Vein endothelial cell (primary cell): ENCODE results near the gene CCDC8. TPM values are rescaled to one million over a fixed set of nuclear protein-coding genes. Genes with fewer than 3 reads are reported as not detected.

Experiments used
- total RNA-seq: library from RNA; depleted of rRNA; stranded (reverse); fragments of >200 nt; gene quantifications from 2 replicates; pipeline ENCODE4 v1.2.3, GENCODE V29; 2012

Gene CCDC8, protein sequence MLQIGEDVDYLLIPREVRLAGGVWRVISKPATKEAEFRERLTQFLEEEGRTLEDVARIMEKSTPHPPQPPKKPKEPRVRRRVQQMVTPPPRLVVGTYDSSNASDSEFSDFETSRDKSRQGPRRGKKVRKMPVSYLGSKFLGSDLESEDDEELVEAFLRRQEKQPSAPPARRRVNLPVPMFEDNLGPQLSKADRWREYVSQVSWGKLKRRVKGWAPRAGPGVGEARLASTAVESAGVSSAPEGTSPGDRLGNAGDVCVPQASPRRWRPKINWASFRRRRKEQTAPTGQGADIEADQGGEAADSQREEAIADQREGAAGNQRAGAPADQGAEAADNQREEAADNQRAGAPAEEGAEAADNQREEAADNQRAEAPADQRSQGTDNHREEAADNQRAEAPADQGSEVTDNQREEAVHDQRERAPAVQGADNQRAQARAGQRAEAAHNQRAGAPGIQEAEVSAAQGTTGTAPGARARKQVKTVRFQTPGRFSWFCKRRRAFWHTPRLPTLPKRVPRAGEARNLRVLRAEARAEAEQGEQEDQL
- total RNA-seq = under 0.01 and 0.29 TPM in 2 replicates

DNA sequence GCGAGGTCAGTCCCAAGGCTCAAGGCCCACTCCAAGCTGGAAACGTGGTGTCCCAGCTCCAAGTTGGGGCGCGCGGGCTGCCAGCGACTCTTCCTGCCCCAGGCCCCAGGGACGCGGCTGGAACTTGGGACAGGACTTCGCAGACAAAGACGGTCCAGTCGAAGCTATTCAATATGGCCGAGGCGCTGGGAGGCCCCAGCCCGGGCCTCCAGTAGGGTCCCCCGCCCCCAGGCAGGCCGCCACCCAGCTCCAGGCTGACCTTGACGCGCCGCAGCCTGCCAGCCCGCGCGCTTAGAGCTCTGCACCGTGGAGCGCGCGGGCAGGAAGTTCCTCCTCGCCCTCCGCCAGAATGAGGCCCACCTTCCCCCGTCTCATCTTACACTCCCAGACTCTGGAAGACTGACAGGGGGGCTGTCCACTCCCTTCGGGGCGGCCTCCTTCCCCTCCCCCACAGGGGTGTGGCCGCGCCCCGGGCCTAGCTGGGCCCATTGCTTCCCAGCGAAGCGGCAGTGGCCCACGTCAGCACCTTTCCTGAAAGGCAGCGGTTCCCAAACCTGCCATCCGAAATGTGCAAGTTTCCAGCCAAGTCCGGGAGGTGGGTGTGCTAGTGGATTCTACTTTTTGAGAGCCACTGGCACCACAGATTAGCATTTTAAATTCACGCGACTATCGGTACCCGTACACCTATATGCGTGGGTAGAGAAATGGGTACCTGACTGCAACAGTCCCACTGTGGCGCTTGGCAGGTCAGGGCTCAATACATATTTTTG, at the start of gene CCDC8:
Gene CCDC8, minus strand, starts transcription at position 303 of the 770 bp plus-strand sequence. CDS start 754 bp downstream, outside the sequence.

DNA sequence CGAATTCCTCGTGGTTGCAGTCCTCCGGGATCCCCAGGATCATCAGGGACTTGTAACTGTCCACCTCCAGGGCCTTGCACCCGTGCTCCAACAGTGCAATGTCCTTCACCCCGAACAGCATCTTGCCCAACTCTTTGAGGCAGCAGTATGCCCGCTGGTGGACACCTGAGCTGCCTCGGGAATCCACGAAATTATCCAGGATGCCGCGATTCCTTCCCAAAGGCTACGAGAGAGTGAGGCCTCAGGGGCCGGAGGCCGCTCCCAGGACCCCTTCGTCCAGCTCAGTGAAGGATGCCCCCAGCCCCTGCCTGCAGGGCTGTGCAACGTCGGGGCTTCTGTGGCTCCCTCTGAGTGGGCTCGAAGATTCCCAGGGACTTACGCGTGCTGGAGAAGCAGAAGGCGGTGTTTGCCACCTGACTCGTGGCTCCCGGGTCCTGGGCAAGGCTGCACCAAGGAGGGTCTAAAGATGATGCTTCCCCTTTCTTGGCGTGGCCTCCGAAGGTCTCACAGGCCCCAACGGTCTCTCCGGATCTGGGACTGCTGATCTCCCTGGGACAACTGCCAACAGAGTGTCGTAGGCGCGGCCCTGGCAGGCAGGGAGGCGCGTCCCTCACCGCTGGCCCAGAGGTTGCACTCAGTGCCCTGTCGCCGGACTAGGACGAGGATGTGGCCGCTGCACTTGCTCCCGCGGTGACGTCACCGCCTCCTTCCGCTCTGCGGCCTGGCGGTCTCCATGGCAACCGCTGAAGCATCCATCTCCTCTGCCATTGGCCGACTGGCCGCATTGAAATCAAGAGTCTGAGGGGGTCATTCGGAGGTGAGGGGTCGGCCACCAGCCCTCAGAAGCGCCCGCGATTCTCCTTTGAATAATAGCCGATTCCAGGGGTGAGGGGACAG, 15.1 kb upstream of the CCDC8 start, which contains the start of gene PNMA8C:
Gene PNMA8C, minus strand, starts transcription at position 698 of the 897 bp plus-strand sequence. Its CDS starts 577 bp downstream, at position 121.

Other genes with a start within 250 kb of the CCDC8 start
- not detected in 2 replicates for gene IGFL1, start 183.8 kb downstream of the CCDC8 start, total RNA-seq
- 4.6 and 7.8 TPM in 2 replicates for gene HIF3A, start 116.5 kb downstream of the CCDC8 start, total RNA-seq
- 72.8 and 87.7 TPM in 2 replicates for gene PPP5C, start 66.5 kb downstream of the CCDC8 start, total RNA-seq
- not detected in 2 replicates for gene PNMA8C, start 15.4 kb upstream of the CCDC8 start, total RNA-seq
- gene PNMA8A, start 58.0 kb upstream of the CCDC8 start, total RNA-seq = under 0.01 and 0.10 TPM in 2 replicates
- under 0.01 TPM in 2 replicates for gene PNMA8B, start 82.3 kb upstream of the CCDC8 start, total RNA-seq
- 233 and 271 TPM in 2 replicates for gene CALM3, start 187.8 kb upstream of the CCDC8 start, total RNA-seq
- gene PTGIR, start 211.5 kb upstream of the CCDC8 start, total RNA-seq = 0.10 and 0.98 TPM in 2 replicates
- gene GNG8, start 222.6 kb upstream of the CCDC8 start, total RNA-seq = not detected in 2 replicates
- 0.57 and 0.65 TPM in 2 replicates for gene DACT3, start 247.6 kb upstream of the CCDC8 start, total RNA-seq